SH-SY5Y (cell line): ENCODE measurements around the gene IRF3.

Experiments used
- GATA2 ChIP-seq: IDR thresholded peaks from 2 replicates; pipeline ENCODE4 v1.6.1; 2011; ENCODE audit warnings: mild to moderate bottlenecking, low read depth, low read length
- GATA3 ChIP-seq: IDR thresholded peaks from 2 replicates; pipeline ENCODE4 v1.6.1; 2011; ENCODE audit warnings: low read depth, mild to moderate bottlenecking, low read length, moderate library complexity

GRCh38 chr19:49651029-49651819 is 14.4 kb downstream of the IRF3 start:
- TF ChIP-seq GATA2 (no peak), GATA3 (no peak)
